ENCODE measurements around the gene KCNQ4.

DNA sequence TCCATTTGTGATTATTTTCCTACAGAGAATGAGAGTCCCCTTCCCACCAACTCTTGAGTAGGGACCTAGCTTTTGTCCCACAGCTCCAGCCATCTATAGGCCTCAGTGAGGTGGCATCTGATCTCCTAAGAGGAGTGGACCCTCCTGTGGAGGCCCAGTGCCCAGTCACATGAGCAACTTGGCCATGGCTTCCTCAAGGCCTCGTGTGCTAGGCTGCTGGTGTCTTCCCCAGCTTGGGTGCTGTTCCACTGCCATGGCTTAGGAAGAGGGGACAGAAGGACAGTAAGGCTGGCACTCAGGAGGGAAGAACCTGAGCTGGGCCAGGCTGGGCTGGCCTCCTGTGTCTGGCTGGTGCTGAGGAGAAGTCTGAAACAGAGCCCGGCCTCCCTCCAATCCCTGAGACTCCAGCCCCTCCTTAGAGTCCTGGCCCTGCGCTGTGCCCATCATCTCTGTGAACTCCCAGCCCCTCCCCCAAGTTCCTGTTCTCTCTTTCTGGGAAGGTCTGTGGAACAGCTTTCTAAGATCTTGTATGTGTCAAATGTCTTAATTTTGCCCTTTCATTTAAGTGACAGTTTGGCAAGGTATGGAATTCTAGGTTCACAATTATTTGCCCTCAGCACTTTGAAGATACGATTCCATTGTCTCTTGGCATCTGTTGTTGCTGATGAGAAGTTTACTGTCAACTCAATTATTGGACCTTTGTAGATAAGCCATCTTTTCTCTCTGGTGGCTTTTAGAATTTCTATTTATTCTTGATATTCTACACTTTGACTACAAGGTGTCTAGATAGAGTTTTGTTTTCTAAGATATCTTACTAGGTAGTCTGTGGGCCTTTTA is 7.1 kb upstream of the KCNQ4 start:
- TF ChIP-seq RAD21 (conservative IDR thresholded peaks at IDR 0.05) (no peak), POLR2AphosphoS5 (IDR thresholded peaks at IDR 0.05) (no peak)
- TF ChIP-seq, protein P1, sequence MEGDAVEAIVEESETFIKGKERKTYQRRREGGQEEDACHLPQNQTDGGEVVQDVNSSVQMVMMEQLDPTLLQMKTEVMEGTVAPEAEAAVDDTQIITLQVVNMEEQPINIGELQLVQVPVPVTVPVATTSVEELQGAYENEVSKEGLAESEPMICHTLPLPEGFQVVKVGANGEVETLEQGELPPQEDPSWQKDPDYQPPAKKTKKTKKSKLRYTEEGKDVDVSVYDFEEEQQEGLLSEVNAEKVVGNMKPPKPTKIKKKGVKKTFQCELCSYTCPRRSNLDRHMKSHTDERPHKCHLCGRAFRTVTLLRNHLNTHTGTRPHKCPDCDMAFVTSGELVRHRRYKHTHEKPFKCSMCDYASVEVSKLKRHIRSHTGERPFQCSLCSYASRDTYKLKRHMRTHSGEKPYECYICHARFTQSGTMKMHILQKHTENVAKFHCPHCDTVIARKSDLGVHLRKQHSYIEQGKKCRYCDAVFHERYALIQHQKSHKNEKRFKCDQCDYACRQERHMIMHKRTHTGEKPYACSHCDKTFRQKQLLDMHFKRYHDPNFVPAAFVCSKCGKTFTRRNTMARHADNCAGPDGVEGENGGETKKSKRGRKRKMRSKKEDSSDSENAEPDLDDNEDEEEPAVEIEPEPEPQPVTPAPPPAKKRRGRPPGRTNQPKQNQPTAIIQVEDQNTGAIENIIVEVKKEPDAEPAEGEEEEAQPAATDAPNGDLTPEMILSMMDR (IDR thresholded peaks at IDR 0.05; ENCODE audit: poor library complexity, severe bottlenecking): no peak
